PC-9 (cell line): ENCODE data around the gene TAOK2.

Source experiments
- EZH2 ChIP-seq: fragments of 200-600 bp; sonication (generic); IDR thresholded peaks from 2 replicates; pipeline ENCODE4 v1.8.0; 2017; ENCODE audit warnings: antibody characterized with exemption, low read depth
- TF ChIP-seq, protein P1 (sequence below): fragments of 200-600 bp; sonication (generic); conservative IDR thresholded peaks from 2 replicates; pipeline ENCODE4 v1.6.1; 2017; ENCODE audit warnings: mixed run types, antibody characterized with exemption, mild to moderate bottlenecking, moderate library complexity

DNA sequence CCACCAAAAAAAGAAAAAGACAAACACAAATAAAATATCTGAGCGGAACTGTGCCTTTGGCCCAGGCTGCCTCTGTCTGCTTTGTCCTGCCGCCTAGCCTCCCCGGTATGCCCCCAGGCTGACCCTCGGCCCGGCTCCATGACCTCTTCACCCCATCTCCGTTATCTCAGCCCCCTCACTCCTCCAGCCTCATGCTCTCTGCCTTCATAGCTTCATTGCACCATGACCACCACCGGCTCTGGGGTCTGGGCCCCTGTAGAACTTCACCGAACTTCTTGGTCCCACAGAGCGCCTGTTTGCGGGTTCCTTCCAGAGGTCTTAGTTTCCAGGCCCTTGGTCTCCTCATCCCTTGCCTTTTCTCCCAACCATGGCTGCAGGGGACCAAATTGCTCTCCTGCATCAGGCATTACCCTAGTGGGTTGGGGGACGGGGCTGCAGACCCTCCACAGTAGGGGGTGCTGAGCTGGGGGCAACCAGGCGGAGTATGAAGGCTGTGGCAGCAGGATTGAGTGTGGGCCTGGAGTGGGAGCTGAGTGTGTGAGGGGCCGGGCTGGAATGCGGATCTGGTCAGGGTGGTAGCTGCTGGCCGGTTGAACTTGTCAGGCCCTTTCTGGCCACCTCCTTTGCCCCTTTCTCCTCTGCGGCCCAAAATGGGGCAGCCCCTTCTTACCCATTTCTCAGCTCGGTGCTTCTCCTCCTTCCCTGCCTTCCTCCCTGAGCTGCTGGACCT, 14.8 kb downstream of the TAOK2 start:
- TF ChIP-seq, protein P1, sequence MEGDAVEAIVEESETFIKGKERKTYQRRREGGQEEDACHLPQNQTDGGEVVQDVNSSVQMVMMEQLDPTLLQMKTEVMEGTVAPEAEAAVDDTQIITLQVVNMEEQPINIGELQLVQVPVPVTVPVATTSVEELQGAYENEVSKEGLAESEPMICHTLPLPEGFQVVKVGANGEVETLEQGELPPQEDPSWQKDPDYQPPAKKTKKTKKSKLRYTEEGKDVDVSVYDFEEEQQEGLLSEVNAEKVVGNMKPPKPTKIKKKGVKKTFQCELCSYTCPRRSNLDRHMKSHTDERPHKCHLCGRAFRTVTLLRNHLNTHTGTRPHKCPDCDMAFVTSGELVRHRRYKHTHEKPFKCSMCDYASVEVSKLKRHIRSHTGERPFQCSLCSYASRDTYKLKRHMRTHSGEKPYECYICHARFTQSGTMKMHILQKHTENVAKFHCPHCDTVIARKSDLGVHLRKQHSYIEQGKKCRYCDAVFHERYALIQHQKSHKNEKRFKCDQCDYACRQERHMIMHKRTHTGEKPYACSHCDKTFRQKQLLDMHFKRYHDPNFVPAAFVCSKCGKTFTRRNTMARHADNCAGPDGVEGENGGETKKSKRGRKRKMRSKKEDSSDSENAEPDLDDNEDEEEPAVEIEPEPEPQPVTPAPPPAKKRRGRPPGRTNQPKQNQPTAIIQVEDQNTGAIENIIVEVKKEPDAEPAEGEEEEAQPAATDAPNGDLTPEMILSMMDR, result no peak
- no peak for TF ChIP-seq EZH2
